Activated T-cell treated with anti-CD3 and anti-CD28 coated beads, Interleukin-2, amount 50 U/mL, for 1 hour (primary cell): ENCODE measurements around the gene IRX3.

Experiments used
- DNase-seq: peaks from one replicate; pipeline ENCODE4 v3.0.0-alpha.2; 2020

IRX3 gene

GRCh38 chr16:54286366-54287130 lies at the start of gene IRX3:
IRX3 (minus strand) TSS chr16:54286787; CDS start chr16:54286050, 737 bp downstream.
- DNase-seq, result no peak

DNA sequence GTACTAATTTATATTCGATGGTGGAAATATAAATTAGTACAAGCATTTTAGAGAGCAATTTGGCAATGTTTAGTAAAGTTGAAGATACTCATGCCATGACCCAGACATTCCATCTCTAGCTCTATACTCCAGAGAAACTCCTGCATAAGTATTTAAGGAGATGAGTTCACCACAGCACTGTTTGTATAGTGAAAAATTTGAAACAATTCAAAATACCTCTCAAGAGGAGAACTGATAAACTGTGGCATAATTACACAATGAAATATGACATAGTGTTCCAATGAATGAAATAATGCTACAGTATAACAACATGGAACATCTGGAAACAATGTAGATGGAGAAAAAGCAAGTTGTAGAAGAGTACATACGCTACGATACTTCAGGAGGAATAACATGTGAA lies 48.6 kb upstream of the IRX3 start:
- DNase-seq, result no peak

- DNase-seq, result no peak
These were observed 47.6 kb upstream of the IRX3 start for GRCh38 chr16:54334208-54334607.

- no peak for DNase-seq
These were observed 44.8 kb upstream of the IRX3 start for GRCh38 chr16:54331241-54332002.

- no peak for DNase-seq
These were observed 41.0 kb upstream of the IRX3 start for GRCh38 chr16:54327609-54328008.

GRCh38 chr16:54326266-54326662 lies 39.7 kb upstream of the IRX3 start:
- no peak for DNase-seq

DNA sequence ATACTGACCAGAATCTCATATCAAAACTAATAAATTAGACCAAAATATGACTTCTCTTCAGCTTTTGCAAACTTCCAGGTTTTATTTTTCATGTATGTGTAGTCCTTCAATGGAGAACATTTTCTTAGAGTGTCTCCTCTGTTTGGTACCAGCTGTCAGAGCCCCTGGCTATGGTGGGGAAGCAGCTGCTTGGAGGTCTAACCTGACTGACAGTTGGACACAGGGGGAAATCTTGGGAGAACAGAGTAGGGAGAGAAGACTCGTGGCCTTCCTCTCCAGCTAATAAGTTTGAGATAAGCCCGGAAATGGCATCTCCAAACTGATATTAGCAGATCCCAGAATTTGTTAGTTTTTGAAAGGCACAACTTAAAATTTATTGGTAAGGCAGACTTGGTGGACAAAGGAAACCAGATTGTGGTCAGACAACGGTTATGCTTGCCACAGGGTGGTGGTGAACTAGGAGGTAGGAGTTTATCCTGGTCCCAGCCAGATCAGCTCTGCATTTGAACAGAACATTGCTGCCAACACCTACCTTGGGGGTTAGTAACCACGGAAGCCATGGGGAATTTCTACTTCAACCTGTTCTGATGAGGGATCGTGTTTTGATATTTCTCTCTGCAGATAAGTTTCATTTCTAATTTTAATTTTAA lies 39.2 kb upstream of the IRX3 start:
- no peak for DNase-seq

GRCh38 chr16:54324716-54325115 lies 38.1 kb upstream of the IRX3 start:
- DNase-seq, result no peak

- DNase-seq, result no peak
These were observed 34.2 kb upstream of the IRX3 start for GRCh38 chr16:54320697-54321340.

GRCh38 chr16:54318941-54319340 lies 32.4 kb upstream of the IRX3 start:
- no peak for DNase-seq

DNA sequence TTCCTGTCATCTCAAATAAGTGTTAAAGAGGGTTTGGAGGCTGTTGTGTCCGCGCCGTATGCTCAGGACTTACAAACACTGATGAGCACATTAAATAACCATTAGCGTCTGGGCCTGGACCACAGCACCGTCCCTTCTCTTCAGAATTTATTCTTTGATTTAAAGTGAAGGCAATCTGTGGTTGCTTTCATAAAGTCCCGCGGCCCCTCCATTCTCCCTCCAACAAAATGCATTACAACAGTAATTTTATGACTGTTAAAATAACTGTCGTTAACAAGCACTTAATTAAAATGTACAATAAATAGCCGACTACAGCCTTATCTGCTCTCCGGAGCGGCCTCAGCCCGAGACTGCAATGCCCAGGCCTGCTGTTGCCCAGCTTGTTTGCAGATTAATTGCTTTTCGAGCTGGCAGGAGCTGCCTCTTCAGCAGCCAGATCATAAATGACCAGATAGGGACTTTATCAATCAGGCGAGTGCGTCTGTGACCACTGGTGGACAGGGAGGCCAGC lies 30.6 kb upstream of the IRX3 start:
- DNase-seq, result no peak

- DNase-seq, result no peak
These were observed 29.7 kb upstream of the IRX3 start for GRCh38 chr16:54316095-54316889.

- no peak for DNase-seq
These were observed 27.2 kb upstream of the IRX3 start for GRCh38 chr16:54313789-54314188.

DNA sequence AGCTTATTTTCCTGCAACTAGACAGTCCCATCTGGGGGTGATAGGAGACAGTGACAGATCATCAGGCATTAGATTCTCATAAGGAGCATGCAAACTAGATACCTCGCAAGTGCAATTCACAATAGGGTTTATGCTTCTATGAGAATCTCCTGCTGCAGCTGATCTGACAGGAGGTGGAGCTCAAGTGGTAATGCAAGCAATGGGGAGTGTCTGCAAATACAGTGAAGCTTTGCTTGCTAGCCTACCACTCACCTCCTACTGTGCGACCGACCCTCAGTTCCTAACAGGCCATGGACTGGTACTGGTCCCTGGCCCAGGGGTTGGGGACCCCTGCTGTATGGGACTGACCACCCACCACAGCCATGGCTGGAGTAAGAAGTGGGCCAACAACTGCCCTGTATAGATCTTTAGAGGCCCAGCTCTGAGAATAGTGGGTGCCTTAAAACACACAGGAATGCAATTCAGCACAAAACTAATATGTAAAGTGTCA lies 26.0 kb upstream of the IRX3 start:
- DNase-seq, result no peak

GRCh38 chr16:54309341-54309740 lies 22.8 kb upstream of the IRX3 start:
- no peak for DNase-seq

GRCh38 chr16:54305080-54305479 lies 18.5 kb upstream of the IRX3 start:
- DNase-seq, result no peak

GRCh38 chr16:54303613-54304012 lies 17.0 kb upstream of the IRX3 start:
- no peak for DNase-seq

DNA sequence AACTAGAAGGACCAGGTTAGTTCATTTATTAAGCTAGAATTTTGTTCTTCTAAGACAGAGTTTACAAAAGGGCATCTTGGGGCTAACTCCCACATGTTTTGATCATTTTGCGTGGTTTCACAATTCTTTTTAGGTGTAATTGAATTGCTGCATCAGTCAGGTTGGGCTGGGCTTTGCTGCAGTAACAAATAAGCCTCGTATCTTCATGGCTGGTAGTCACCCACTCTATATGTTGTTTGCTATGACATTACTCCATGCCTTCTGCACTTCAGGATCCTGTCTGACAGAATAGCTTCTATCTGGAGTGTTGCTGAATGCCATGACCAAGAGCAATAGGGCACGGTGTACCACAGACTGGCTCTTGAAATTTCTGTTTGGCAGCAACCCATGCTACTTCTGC lies 10.6 kb upstream of the IRX3 start:
- no peak for DNase-seq

GRCh38 chr16:54296543-54296942 lies 10.0 kb upstream of the IRX3 start:
- no peak for DNase-seq

- DNase-seq, result no peak
These were observed 5.3 kb upstream of the IRX3 start for GRCh38 chr16:54291656-54292487.
